Stomach (tissue), 9 donors: ENCODE results near the gene CLGN. TPM values are rescaled to one million over a fixed set of nuclear protein-coding genes. Genes with fewer than 3 reads are reported as not detected.

Source experiments
- DNase-seq, 2 donors: peaks; one replicate each; pipeline versions ENCODE4 v3.0.0 to v3.0.0-alpha.2; 2013 to 2019
- H3K27ac ChIP-seq, 5 donors: fragments of 200-600 bp in 4 of 5; sonication (generic) in 4 of 5; one replicate each; pipeline ENCODE4 v1.5.1; 2013 to 2019; ENCODE audit warnings: mild to moderate bottlenecking in 1 of 5, moderate library complexity in 1 of 5
- H3K27me3 ChIP-seq, 3 donors: fragments of 200-600 bp; sonication (generic); one replicate each; pipeline ENCODE4 v1.5.1; 2017 to 2019; ENCODE audit warnings: mixed run types in 1 of 3
- H3K36me3 ChIP-seq, 4 donors: fragments of 200-600 bp; sonication (generic); 1 replicate in 3 of 4; 2 replicates in 1 of 4; pipeline ENCODE4 v1.5.1; 2016 to 2019
- H3K4me1 ChIP-seq, 4 donors: fragments of 200-600 bp; sonication (generic); one replicate each; pipeline ENCODE4 v1.5.1; 2016 to 2019
- H3K4me3 ChIP-seq, 4 donors: fragments of 200-600 bp; sonication (generic) in 3 of 4; one replicate each; pipeline ENCODE4 v1.5.1; 2016 to 2019; ENCODE audit warnings: mild to moderate bottlenecking in 1 of 4
- H3K9me3 ChIP-seq, 4 donors: fragments of 200-600 bp; sonication (generic); one replicate each; pipeline ENCODE4 v1.5.1; 2016 to 2019
- EP300 ChIP-seq: sonication (generic); formaldehyde crosslinking; IDR thresholded peaks from one replicate; pipeline ENCODE4 v1.6.1; 2017; ENCODE audit warnings: antibody characterized with exemption
- POLR2A ChIP-seq, 4 donors: fragments of 450-650 bp; IDR thresholded peaks; one replicate each; pipeline ENCODE4 v1.6.1; 2016; ENCODE audit warnings: antibody characterized with exemption in 4 of 4, control low read depth in 2 of 4, mild to moderate bottlenecking in 1 of 4, moderate library complexity in 1 of 4
- POLR2AphosphoS5 ChIP-seq, 3 donors: sonication (generic); formaldehyde crosslinking; IDR thresholded peaks; one replicate each; pipeline ENCODE4 v1.6.1; 2016; ENCODE audit warnings: antibody characterized with exemption in 3 of 3
- WGBS, 5 donors: extraction: QIAGEN DNeasy Blood & Tissue Kit in 3 of 5; methylation state at CpG; one replicate each; pipeline versions ENCODE4 v1.1.5 to v1.1.7; 2013 to 2018; 5-methylcytosine and 5-hydroxymethylcytosine counted together
- intact Hi-C: fragments of 100-400 bp; cut with DNase I; formaldehyde crosslinking; loops from one replicate; pipeline ENCODE4 v1.15.1; 2023; ENCODE audit warnings: low total_unique reads
- polyA plus RNA-seq, 3 donors: library from polyadenylated mRNA; stranded (reverse); fragments of 200-250 nt; gene quantifications; one replicate each; pipeline ENCODE4 v1.2.3, GENCODE V29; 2013
- total RNA-seq, 5 donors: library from RNA; depleted of rRNA; stranded (reverse); fragments of >200 nt; gene quantifications; one replicate each; pipeline versions ENCODE4 v1.1.0 to v1.2.3, GENCODE V29; 2014 to 2016
- TF ChIP-seq, protein P1 (sequence below), 7 experiments: fragments of 450-650 bp in 4 of 7; fragments of 200-600 bp in 3 of 7; sonication (generic) in 3 of 7; IDR thresholded peaks; one replicate each; pipeline ENCODE4 v1.5.1; 2016 to 2019; ENCODE audit warnings: antibody characterized with exemption in 7 of 7, control low read depth in 2 of 7, mild to moderate bottlenecking in 1 of 7
- donor health status: healthy with polysubstance abuse.
- donor health status: Bipolar disorder and iron deficiency.
- donor health status: healthy.

Gene CLGN
- total and polyA plus RNA-seq, 8 donors = 0.31 to 7.6 (median 1.5) TPM; not detected in 2

DNA sequence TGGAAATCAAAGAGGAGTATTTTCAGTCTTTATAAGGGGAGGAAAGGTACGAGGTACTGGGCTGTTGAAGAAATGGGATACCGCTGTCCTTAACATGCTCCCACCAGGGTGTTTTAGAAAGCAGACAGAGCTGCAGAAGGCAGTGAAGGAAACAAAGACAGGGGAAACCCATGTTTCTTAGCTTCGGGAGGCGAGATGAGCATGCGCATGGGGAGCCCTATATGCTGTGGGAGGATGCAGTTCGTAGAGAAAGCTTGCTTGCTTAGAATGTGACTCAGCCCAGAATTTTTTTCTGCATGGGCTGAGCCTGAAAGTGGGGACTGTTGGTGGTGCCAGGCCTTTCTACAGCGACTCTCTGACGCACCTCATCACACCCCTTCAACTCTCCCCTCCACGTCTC, 82.8 kb downstream of the CLGN start:
- H3K9me3 ChIP-seq = no peaks in the 10 kb centered on the region
- peak overlapping the region; percentile 6 to 83 (median 30) for H3K27ac ChIP-seq
- peak overlapping the region in 3 of 4 donors; percentile 3 to 41 (median 9) for H3K4me3 ChIP-seq
- intact Hi-C loops = no loop called here
- peak in 1 of 2 donors; percentile 29 for DNase-seq
- TF ChIP-seq EP300 = no peak
- no peak for TF ChIP-seq POLR2A (IDR thresholded peaks at IDR 0.05)
- no peak for TF ChIP-seq POLR2AphosphoS5 (IDR thresholded peaks at IDR 0.05)
- TF ChIP-seq, protein P1, sequence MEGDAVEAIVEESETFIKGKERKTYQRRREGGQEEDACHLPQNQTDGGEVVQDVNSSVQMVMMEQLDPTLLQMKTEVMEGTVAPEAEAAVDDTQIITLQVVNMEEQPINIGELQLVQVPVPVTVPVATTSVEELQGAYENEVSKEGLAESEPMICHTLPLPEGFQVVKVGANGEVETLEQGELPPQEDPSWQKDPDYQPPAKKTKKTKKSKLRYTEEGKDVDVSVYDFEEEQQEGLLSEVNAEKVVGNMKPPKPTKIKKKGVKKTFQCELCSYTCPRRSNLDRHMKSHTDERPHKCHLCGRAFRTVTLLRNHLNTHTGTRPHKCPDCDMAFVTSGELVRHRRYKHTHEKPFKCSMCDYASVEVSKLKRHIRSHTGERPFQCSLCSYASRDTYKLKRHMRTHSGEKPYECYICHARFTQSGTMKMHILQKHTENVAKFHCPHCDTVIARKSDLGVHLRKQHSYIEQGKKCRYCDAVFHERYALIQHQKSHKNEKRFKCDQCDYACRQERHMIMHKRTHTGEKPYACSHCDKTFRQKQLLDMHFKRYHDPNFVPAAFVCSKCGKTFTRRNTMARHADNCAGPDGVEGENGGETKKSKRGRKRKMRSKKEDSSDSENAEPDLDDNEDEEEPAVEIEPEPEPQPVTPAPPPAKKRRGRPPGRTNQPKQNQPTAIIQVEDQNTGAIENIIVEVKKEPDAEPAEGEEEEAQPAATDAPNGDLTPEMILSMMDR (IDR thresholded peaks at IDR 0.05) = no peak
- no peaks in the 10 kb centered on the region for H3K27me3 ChIP-seq
- 64 to 87% (median 74%) methylated on average over 9 of the region's 9 CpGs for WGBS, 5 donors
- no peaks in the 10 kb centered on the region for H3K36me3 ChIP-seq
- H3K4me1 ChIP-seq = peaks cover 0 to 28% (median 14%) of the 10 kb centered on the region in 4 donors

DNA sequence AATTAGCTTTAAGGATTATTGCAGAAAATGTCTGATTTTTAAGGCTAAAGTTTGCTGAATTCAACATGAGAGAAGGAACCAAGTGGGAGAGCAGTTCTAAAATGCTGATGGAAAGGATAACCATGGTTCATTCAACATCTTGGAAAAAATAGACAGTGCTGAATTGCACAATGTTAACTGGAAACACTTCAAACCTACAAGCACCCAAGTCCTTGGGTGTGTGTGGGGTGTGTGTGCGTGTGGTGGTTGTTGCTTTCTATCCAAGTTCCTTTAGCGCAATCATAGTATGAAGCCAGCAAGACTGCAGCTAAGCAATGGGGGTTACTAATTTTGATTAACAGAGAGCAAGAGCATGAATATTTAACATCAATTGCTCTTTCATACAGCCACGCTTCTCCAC, 83.3 kb downstream of the CLGN start:
- 51 to 74% (median 71%) methylated on average over 3 of the region's 3 CpGs for WGBS, 5 donors
- H3K4me3 ChIP-seq = peak overlapping the region in 2 of 4 donors; percentile 9 to 41
- no peaks in the 10 kb centered on the region for H3K9me3 ChIP-seq
- intact Hi-C loops = no loop called here
- peak overlapping the region in 4 of 5 donors; percentile 30 to 83 (median 58) for H3K27ac ChIP-seq
- TF ChIP-seq, protein P1 (IDR thresholded peaks at IDR 0.05) = no peak
- TF ChIP-seq POLR2AphosphoS5 (IDR thresholded peaks at IDR 0.05) (no peak), EP300 (no peak), POLR2A (IDR thresholded peaks at IDR 0.05) (no peak)
- H3K36me3 ChIP-seq = no peaks in the 10 kb centered on the region
- H3K27me3 ChIP-seq = no peaks in the 10 kb centered on the region
- no peak for DNase-seq
- peaks cover 0 to 28% (median 14%) of the 10 kb centered on the region in 4 donors for H3K4me1 ChIP-seq

DNA sequence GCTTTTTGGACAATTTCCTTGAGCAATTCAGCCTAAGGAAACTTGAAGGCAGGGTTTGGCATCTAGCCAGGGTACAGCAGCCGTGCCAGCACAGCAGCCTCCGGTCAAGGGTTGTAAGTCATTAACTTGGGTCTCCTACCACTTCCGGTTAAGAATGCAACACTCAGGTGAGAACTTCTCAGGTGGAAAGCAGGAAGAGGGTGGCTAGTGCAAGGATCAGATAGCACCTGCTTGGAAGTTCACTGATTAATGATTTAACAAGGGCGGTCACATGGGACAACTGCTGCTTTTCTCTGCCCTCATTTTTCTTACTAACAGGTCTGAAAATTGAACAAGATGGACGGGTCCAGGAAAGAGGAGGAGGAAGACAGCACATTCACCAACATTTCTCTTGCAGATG, 84.1 kb downstream of the CLGN start:
- Histone ChIP-seq H3K36me3 (no peaks in the 10 kb centered on the region), H3K4me1 (peaks cover 0 to 28% (median 14%) of the 10 kb centered on the region in 4 donors), H3K9me3 (no peaks in the 10 kb centered on the region), H3K27me3 (no peaks in the 10 kb centered on the region), H3K4me3 (peak overlapping the region in 1 of 4 donors; percentile 41), H3K27ac (peak overlapping the region; percentile 17 to 83 (median 52))
- DNase-seq = peak; percentile 91 to 95
- intact Hi-C loops = no loop called here
- TF ChIP-seq, protein P1 (IDR thresholded peaks at IDR 0.05) = no peak
- TF ChIP-seq POLR2AphosphoS5 (IDR thresholded peaks at IDR 0.05) = peak in 2 of 3 donors; percentile 73 to 88
- no peak for TF ChIP-seq POLR2A (IDR thresholded peaks at IDR 0.05)
- no peak for TF ChIP-seq EP300
- 7 to 17% (median 10%) methylated on average over 5 of the region's 5 CpGs for WGBS, 5 donors

DNA sequence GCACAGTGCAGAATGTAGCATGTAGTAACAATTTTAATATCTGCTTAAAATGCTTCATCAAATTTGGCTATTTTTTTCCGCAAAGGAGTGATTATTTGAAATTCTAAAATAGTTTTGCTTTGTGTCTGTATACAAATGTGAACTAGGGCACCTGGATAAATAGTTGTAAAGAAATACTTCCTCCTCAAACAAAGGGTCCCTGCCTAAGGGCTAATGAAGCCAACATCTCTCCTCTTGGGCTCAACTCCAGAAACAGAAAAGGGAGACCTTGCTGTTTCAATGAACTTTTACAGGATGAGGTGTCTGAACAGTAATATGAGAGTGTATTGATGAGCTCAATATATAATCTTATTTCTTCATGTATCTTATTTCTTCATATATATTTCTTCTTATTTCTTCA, 84.8 kb downstream of the CLGN start:
- Histone ChIP-seq H3K36me3 (no peaks in the 10 kb centered on the region), H3K27me3 (no peaks in the 10 kb centered on the region), H3K4me3 (no peak overlapping the region), H3K9me3 (no peaks in the 10 kb centered on the region), H3K4me1 (peaks cover 0 to 28% (median 14%) of the 10 kb centered on the region in 4 donors), H3K27ac (peak overlapping the region in 2 of 5 donors; percentile 81 to 83)
- no peak for DNase-seq
- intact Hi-C loops = no loop called here
- 37 to 55% (median 42%) methylated on average over 1 of the region's 1 CpG for WGBS, 5 donors
- no peak for TF ChIP-seq POLR2A (IDR thresholded peaks at IDR 0.05)
- TF ChIP-seq EP300 = no peak
- no peak for TF ChIP-seq POLR2AphosphoS5 (IDR thresholded peaks at IDR 0.05)
- TF ChIP-seq, protein P1 (IDR thresholded peaks at IDR 0.05) = no peak

Other genes starting within 250 kb of the CLGN start
- 10 to 100 TPM; 28.4 to 75.5 (median 54.3) TPM for gene SCOC, start 54.0 kb downstream of the CLGN start, total RNA-seq
- 100 to 1,000 TPM in 1 of 3 donors, 10 to 100 TPM in 2; 55.7 to 108 (median 76.5) TPM for gene SCOC, start 54.0 kb downstream of the CLGN start, polyA plus RNA-seq
- gene MGAT4D, start 70.6 kb upstream of the CLGN start, total RNA-seq = not detected
- not detected for gene MGAT4D, start 70.6 kb upstream of the CLGN start, polyA plus RNA-seq
- 10 to 100 TPM in 4 of 5 donors, 1 to 10 TPM in 1; 4.3 to 38.7 (median 22.3) TPM for gene ELMOD2, start 96.5 kb upstream of the CLGN start, total RNA-seq
- gene ELMOD2, start 96.5 kb upstream of the CLGN start, polyA plus RNA-seq = 1 to 10 TPM; 2.1 to 6.0 (median 4.2) TPM
- gene UCP1, start 141.3 kb upstream of the CLGN start, total RNA-seq = under 1 TPM in 1 of 5 donors, not detected in 4; 0.37 TPM
- gene UCP1, start 141.3 kb upstream of the CLGN start, polyA plus RNA-seq = not detected